Measurements from ENCODE around the gene GMEB1. TPM values are rescaled to one million over a fixed set of nuclear protein-coding genes. Genes with fewer than 3 reads are reported as not detected.

The GMEB1 gene
- total RNA-seq, result 7.1 and 8.8 TPM in 2 replicates

GRCh38 chr1:28668191-28668955 is at the start of gene GMEB1:
TSS of gene GMEB1 (plus strand) at chr1:28668784. CDS start at chr1:28683613, 14,829 bp downstream.

GRCh38 chr1:28642847-28643635 is 25.5 kb upstream of the GMEB1 start, which contains the start of gene TAF12:
TSS of gene TAF12 (minus strand) at chr1:28643067. CDS start at chr1:28622081, 20,986 bp downstream.

GRCh38 chr1:28648474-28649198 is 19.9 kb upstream of the GMEB1 start, which contains the start of gene RNU11:
TSS of gene RNU11 (plus strand) at chr1:28648600.

GRCh38 chr1:28736450-28737306 is 68.1 kb downstream of the GMEB1 start, which contains the start of gene YTHDF2:
TSS of gene YTHDF2 (plus strand) at chr1:28736940. CDS start at chr1:28737121, 181 bp downstream.

Other genes with a start within 250 kb of the GMEB1 start
- 38.3 and 60.4 TPM in 2 replicates for gene RCC1, start 162.7 kb upstream of the GMEB1 start, total RNA-seq
- 16.5 and 24.8 TPM in 2 replicates for gene TRNAU1AP, start 115.7 kb upstream of the GMEB1 start, total RNA-seq
- 5.5 and 5.8 TPM in 2 replicates for gene RAB42, start 76.5 kb upstream of the GMEB1 start, total RNA-seq
- gene TAF12, start 25.7 kb upstream of the GMEB1 start, total RNA-seq, result 22.2 and 29.4 TPM in 2 replicates
- gene RNU11, start 20.2 kb upstream of the GMEB1 start, total RNA-seq, result not detected in 2 replicates
- 49.3 and 84.6 TPM in 2 replicates for gene YTHDF2, start 68.2 kb downstream of the GMEB1 start, total RNA-seq
- gene OPRD1, start 143.4 kb downstream of the GMEB1 start, total RNA-seq, result 0.16 TPM in 1 of 2 replicates, not detected in the other
- 3.4 and 3.5 TPM in 2 replicates for gene EPB41, start 245.8 kb downstream of the GMEB1 start, total RNA-seq